Kidney (tissue), 14 donors: ENCODE data around the gene CD80. TPM values are rescaled to one million over a fixed set of nuclear protein-coding genes. Genes with fewer than 3 reads are reported as not detected.

ENCODE experiments used
- DNase-seq, 5 donors: peaks; one replicate each; pipeline ENCODE4 v3.0.0-alpha.2; 2013 to 2020
- FAIRE-seq: peaks from 2 replicates; lab custom pipeline; 2012; peaks lifted over from hg19 to GRCh38; lab: Jason Lieb, UNC
- H3K27ac ChIP-seq, 2 donors: one replicate each; pipeline ENCODE4 v1.7.0; 2013; ENCODE audit warnings: low read depth in 2 of 2, low read length in 2 of 2, inconsistent platforms in 1 of 2
- H3K27me3 ChIP-seq: one replicate; pipeline ENCODE4 v1.7.1; 2013; ENCODE audit warnings: low read length, inconsistent platforms; ENCODE audit not compliant: control insufficient read depth, insufficient read depth
- H3K36me3 ChIP-seq, 3 donors: one replicate each; pipeline versions ENCODE4 v1.7.0 to v1.7.1; 2013; ENCODE audit warnings: low read length in 3 of 3, control low read depth in 1 of 3, inconsistent platforms in 1 of 3; ENCODE audit not compliant: insufficient read depth in 3 of 3, control insufficient read depth in 2 of 3
- H3K4me1 ChIP-seq, 3 donors: one replicate each; pipeline versions ENCODE4 v1.7.0 to v1.7.1; 2013; ENCODE audit warnings: low read length in 3 of 3, inconsistent platforms in 1 of 3, low read depth in 1 of 3; ENCODE audit not compliant: control insufficient read depth in 2 of 3, insufficient read depth in 2 of 3
- H3K4me3 ChIP-seq, 3 donors: one replicate each; pipeline versions ENCODE4 v1.7.0 to v1.8.1; 2013; ENCODE audit warnings: low read length in 3 of 3, control low read depth in 1 of 3, inconsistent platforms in 1 of 3
- H3K9ac ChIP-seq, 3 donors: one replicate each; pipeline versions ENCODE4 v1.7.0 to v1.7.1; 2013; ENCODE audit warnings: low read length in 3 of 3, control low read depth in 1 of 3, inconsistent platforms in 1 of 3
- H3K9me3 ChIP-seq, 3 donors: one replicate each; pipeline versions ENCODE4 v1.7.0 to v1.7.1; 2013; ENCODE audit warnings: low read length in 3 of 3, control low read depth in 1 of 3, inconsistent platforms in 1 of 3; ENCODE audit not compliant: control insufficient read depth in 2 of 3, insufficient read depth in 1 of 3
- intact Hi-C: fragments of 100-400 bp; cut with DNase I; formaldehyde crosslinking; loops from one replicate; pipeline ENCODE4 v1.11.1; 2022
- polyA plus RNA-seq: library from polyadenylated mRNA; stranded (reverse); fragments of 350-450 nt; fragmentation: Illumina TruSeq; extraction: RNeasy Lipid Tissue Mini Kit (QIAGEN cat#74804); gene quantifications from one replicate; pipeline ENCODE4 v1.2.3, GENCODE V29; 2014; ENCODE audit warnings: low read depth, low replicate concordance; ENCODE audit not compliant: insufficient read depth
- total RNA-seq: library from RNA; stranded (reverse); fragmentation: NEBNext Ultra II Directional; extraction: Animal tissue kit (Norgen Biotek cat#: 25700); gene quantifications from one replicate; pipeline ENCODE4 v1.2.1, GENCODE V29; 2021
- TF ChIP-seq, protein P1 (sequence below): IDR thresholded peaks from 3 replicates; pipeline ENCODE4 v1.5.1; 2012; ENCODE audit warnings: mild to moderate bottlenecking, moderate library complexity, borderline replicate concordance; ENCODE audit not compliant: insufficient read depth; ENCODE audit errors: extremely low read depth
- donor health status: control.
- donor health status: control.
- donor health status: control.
- donor health status: control.
- donor health status: control.
- donor health status: DM: yes; HTN: yes; CAD: no.
- donor health status: Normal renal cell carcinoma (clear cell type).

The CD80 gene
- total and polyA plus RNA-seq, 2 donors from 2014 or later = 1.2 TPM; not detected in 1

DNA sequence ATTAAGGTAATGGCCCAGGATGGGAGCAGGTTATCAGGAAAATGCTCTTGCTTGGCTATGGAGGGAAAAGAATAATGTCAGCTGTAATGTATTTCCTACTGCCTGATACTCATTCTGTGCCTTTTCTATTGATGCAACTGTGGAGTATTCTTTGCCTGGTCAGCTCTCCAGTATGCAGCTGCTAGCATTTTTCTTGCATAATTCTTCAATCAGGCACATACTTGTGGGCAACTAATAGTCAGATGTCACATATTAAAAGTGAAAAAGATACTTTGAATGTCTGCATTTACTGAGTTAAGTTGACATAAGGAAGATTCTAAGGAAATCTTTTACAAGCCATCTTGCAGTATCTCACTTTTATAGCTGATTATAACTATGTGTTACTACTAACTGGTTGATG, 29.5 kb downstream of the CD80 start:
- intact Hi-C loops = no loop called here
- TF ChIP-seq, protein P1, sequence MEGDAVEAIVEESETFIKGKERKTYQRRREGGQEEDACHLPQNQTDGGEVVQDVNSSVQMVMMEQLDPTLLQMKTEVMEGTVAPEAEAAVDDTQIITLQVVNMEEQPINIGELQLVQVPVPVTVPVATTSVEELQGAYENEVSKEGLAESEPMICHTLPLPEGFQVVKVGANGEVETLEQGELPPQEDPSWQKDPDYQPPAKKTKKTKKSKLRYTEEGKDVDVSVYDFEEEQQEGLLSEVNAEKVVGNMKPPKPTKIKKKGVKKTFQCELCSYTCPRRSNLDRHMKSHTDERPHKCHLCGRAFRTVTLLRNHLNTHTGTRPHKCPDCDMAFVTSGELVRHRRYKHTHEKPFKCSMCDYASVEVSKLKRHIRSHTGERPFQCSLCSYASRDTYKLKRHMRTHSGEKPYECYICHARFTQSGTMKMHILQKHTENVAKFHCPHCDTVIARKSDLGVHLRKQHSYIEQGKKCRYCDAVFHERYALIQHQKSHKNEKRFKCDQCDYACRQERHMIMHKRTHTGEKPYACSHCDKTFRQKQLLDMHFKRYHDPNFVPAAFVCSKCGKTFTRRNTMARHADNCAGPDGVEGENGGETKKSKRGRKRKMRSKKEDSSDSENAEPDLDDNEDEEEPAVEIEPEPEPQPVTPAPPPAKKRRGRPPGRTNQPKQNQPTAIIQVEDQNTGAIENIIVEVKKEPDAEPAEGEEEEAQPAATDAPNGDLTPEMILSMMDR = no peak

DNA sequence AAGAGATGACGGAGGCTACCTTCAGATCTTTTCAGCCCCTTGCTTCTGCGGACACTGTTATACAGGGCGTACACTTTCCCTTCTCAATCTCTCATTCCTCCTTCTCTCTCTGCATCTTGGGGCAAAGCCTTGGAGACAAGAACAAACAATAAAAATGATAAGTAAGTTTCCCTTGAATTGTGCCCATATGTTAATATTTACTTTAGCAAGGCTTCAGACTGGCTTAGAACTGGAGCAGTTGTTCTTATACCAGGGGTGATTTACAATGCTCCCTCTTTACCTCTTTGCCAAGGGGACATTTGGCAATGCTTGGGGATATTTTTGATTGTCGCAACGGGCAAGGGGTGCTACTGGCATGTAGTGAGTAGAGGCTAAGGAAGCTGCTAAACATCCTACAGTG, 31.7 kb downstream of the CD80 start:
- TF ChIP-seq, protein P1 = no peak
- Histone ChIP-seq H3K27me3 (no peaks in the 10 kb centered on the region), H3K4me1 (no peaks in the 10 kb centered on the region), H3K36me3 (peaks cover 0 to 9% (median 5%) of the 10 kb centered on the region in 3 donors), H3K27ac (no peak overlapping the region), H3K9me3 (no peaks in the 10 kb centered on the region), H3K4me3 (no peak overlapping the region), H3K9ac (no peak overlapping the region)
- intact Hi-C loops = no loop called here
- no peak for DNase-seq
- no peak for FAIRE-seq

More for the DNA sequence above, 29.5 kb downstream of the CD80 start:
- H3K4me3 ChIP-seq = no peak overlapping the region
- H3K4me1 ChIP-seq = no peaks in the 10 kb centered on the region
- peaks cover 0 to 2% (median 0%) of the 10 kb centered on the region in 3 donors for H3K36me3 ChIP-seq
- no peak for FAIRE-seq
- H3K9me3 ChIP-seq = no peaks in the 10 kb centered on the region
- H3K27ac ChIP-seq = no peak overlapping the region
- no peak for DNase-seq
- H3K27me3 ChIP-seq = no peaks in the 10 kb centered on the region
- H3K9ac ChIP-seq = no peak overlapping the region

DNA sequence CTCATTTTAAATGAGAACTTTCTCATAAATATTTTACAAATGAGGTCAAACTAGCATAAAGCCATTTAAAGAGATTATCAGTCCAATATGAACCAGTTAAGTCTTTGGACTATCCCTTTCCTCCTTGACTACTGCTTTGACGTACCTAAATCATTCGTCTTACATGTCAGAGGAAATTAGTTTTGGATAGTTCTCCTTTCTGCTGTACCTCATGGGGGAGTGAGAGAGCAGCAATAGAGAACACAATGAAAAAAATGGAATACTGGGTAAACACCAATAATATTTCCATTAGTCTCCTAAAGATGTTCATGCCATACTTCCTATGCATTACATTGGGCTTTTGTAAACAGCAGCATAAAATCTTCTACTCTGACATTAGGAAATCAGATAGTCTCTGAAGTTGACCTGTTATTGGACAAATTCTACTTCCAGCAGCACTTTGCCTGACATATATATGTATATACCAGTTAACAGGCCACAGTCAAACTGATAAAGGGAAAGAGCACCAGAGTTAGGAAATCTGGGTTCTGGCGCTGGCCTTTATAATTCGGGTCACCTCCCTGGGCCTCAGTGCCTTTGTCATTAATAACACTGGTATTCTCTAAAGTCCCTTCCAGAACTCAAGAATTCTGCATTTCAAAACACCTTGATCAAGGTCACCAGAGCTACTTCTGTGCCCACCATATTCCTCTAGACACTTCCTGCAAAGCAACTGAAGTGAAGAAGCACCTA, 34.3 kb downstream of the CD80 start:
- Histone ChIP-seq H3K9me3 (no peaks in the 10 kb centered on the region), H3K36me3 (peaks cover 4 to 21% (median 5%) of the 10 kb centered on the region in 3 donors), H3K4me3 (no peak overlapping the region), H3K27ac (no peak overlapping the region), H3K9ac (no peak overlapping the region), H3K27me3 (no peaks in the 10 kb centered on the region), H3K4me1 (no peaks in the 10 kb centered on the region)
- FAIRE-seq = no peak
- intact Hi-C loops = no loop called here
- TF ChIP-seq, protein P1 = peak; percentile 43
- peak in 2 of 5 donors; percentile 3 to 20 for DNase-seq
